Ascending aorta (tissue), 1 donor: ENCODE data around the gene RPS4Y2. TPM values are rescaled to one million over a fixed set of nuclear protein-coding genes. Genes with fewer than 3 reads are reported as not detected.

ENCODE experiments used
- total RNA-seq: library from RNA; depleted of rRNA; stranded (reverse); fragments of >200 nt; gene quantifications from one replicate; pipeline ENCODE4 v1.1.0, GENCODE V29; 2016

The RPS4Y2 gene
- total RNA-seq, 1 donor from 2014 or later: not detected

Other genes with a start within 250 kb of the RPS4Y2 start
- not detected for gene EIF1AY, start 180.3 kb upstream of the RPS4Y2 start, total RNA-seq